DND-41 (cell line): ENCODE data around the gene OR5B21.

ENCODE experiments used
- ATAC-seq: fragments of 200-7000 bp; cut with Tn5 transposase; 3 replicates; pipeline ENCODE4 v1.9.1; 2021; ENCODE audit warnings: low read depth; ENCODE audit not compliant: insufficient read depth
- DNase-seq: peaks from one replicate; pipeline ENCODE4 v3.0.0-alpha.2; 2020
- H2AFZ ChIP-seq: 2 replicates; pipeline ENCODE4 v1.6.0; 2012; ENCODE audit warnings: low read depth, low read length
- H3K27ac ChIP-seq: 2 replicates; pipeline ENCODE4 v1.5.1; 2012; ENCODE audit warnings: low read length, inconsistent platforms
- H3K27me3 ChIP-seq: fragments of 200-600 bp; sonication (generic); 2 replicates; pipeline ENCODE4 v1.6.0; 2012; ENCODE audit warnings: low read length, mild to moderate bottlenecking, inconsistent platforms; ENCODE audit not compliant: insufficient read depth, poor library complexity
- H3K36me3 ChIP-seq: 2 replicates; pipeline ENCODE4 v1.5.1; 2012; ENCODE audit warnings: low read length, inconsistent platforms; ENCODE audit not compliant: insufficient read depth
- H3K4me1 ChIP-seq: 2 replicates; pipeline ENCODE4 v1.5.1; 2012; ENCODE audit warnings: mild to moderate bottlenecking, low read length; ENCODE audit not compliant: insufficient read depth
- H3K4me2 ChIP-seq: 2 replicates; pipeline ENCODE4 v1.6.0; 2012; ENCODE audit warnings: mild to moderate bottlenecking, moderate library complexity, low read length, inconsistent platforms; ENCODE audit not compliant: insufficient read depth
- H3K4me3 ChIP-seq, 2 experiments: fragments of 200-600 bp in 1 of 2; shearing (Covaris generic) in 1 of 2; 2 replicates each; pipeline ENCODE4 v1.5.1; 2012 to 2016; ENCODE audit warnings: inconsistent platforms in 2 of 2, low read length in 2 of 2, mild to moderate bottlenecking in 2 of 2, low read depth in 1 of 2, moderate library complexity in 1 of 2
- H3K79me2 ChIP-seq: 2 replicates; pipeline ENCODE4 v1.6.0; 2012; ENCODE audit warnings: low read length, inconsistent platforms; ENCODE audit not compliant: insufficient read depth
- H3K9ac ChIP-seq: 2 replicates; pipeline ENCODE4 v1.6.0; 2012; ENCODE audit warnings: low read depth, mild to moderate bottlenecking, inconsistent platforms, low read length, moderate library complexity
- H3K9me3 ChIP-seq: 2 replicates; pipeline ENCODE4 v1.5.1; 2012; ENCODE audit warnings: low read length, moderate library complexity, mild to moderate bottlenecking, inconsistent platforms; ENCODE audit not compliant: insufficient read depth, severe bottlenecking
- H4K20me1 ChIP-seq: 2 replicates; pipeline ENCODE4 v1.6.0; 2012; ENCODE audit warnings: low read length; ENCODE audit not compliant: insufficient read depth
- EZH2 ChIP-seq: IDR thresholded peaks from 3 replicates; pipeline ENCODE4 v1.6.1; 2012; ENCODE audit warnings: borderline replicate concordance, low read depth, mild to moderate bottlenecking, moderate library complexity, low read length, inconsistent platforms; ENCODE audit not compliant: severe bottlenecking
- TF ChIP-seq, protein P1 (sequence below): IDR thresholded peaks from 2 replicates; pipeline ENCODE4 v1.5.1; 2012; ENCODE audit warnings: borderline replicate concordance, low read length, moderate library complexity, mild to moderate bottlenecking; ENCODE audit not compliant: poor library complexity, severe bottlenecking; ENCODE audit errors: extremely low read depth

The OR5B21 gene

DNA sequence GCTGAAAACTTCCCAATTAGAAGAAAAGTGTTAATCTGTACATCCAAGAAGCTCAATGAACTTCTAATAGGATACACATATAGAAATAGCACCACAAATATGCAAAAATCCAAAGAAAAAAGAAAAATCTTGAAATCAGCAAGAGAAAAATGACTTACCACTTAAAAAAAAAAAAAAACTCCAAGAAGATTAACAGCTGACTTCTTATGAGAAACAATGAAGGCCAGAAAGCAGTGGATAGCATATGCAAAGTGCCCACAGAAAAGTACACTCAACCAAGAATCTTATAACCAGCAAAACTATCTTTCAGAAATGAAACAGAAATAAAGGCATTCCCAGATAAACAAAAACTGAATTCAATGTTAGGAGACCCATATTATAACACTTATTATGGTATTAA, 36.0 kb downstream of the OR5B21 start:
- H3K9me3 ChIP-seq, result peaks cover 7% of the 10 kb centered on the region
- no peaks in the 10 kb centered on the region for H3K27me3 ChIP-seq
- no peaks in the 10 kb centered on the region for H3K4me1 ChIP-seq
- DNase-seq (no peak), ATAC-seq (no peak)
- H3K79me2 ChIP-seq, result no peaks in the 10 kb centered on the region
- no peaks in the 10 kb centered on the region for H4K20me1 ChIP-seq
- H3K4me3 ChIP-seq, result no peak overlapping the region
- no peak overlapping the region for H3K4me2 ChIP-seq
- no peak overlapping the region for H3K9ac ChIP-seq
- H3K36me3 ChIP-seq, result no peaks in the 10 kb centered on the region
- H2AFZ ChIP-seq, result no peak overlapping the region
- TF ChIP-seq, protein P1, sequence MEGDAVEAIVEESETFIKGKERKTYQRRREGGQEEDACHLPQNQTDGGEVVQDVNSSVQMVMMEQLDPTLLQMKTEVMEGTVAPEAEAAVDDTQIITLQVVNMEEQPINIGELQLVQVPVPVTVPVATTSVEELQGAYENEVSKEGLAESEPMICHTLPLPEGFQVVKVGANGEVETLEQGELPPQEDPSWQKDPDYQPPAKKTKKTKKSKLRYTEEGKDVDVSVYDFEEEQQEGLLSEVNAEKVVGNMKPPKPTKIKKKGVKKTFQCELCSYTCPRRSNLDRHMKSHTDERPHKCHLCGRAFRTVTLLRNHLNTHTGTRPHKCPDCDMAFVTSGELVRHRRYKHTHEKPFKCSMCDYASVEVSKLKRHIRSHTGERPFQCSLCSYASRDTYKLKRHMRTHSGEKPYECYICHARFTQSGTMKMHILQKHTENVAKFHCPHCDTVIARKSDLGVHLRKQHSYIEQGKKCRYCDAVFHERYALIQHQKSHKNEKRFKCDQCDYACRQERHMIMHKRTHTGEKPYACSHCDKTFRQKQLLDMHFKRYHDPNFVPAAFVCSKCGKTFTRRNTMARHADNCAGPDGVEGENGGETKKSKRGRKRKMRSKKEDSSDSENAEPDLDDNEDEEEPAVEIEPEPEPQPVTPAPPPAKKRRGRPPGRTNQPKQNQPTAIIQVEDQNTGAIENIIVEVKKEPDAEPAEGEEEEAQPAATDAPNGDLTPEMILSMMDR, result no peak
- no peak for TF ChIP-seq EZH2
- H3K27ac ChIP-seq, result no peak overlapping the region

DNA sequence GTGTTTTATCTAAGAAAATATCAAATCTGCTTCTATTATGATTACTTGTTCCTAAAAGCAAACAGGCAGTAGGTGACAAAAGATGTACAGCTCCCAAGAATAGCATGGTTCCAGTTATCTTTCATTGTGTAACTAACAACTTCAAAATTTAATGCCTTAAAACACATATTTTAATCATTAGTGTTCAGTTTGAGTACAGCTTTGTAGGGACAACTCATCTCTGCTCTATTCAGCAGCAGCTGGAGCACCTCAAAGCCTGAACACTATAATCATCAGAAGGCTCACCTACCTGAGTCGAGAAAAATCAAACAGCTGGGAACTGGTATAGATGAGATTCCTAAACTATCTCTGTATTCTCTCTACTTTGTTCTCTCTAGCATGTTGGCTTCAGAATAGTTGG, 41.6 kb downstream of the OR5B21 start:
- no peak overlapping the region for H3K9ac ChIP-seq
- no peaks in the 10 kb centered on the region for H3K36me3 ChIP-seq
- H3K79me2 ChIP-seq, result no peaks in the 10 kb centered on the region
- no peak overlapping the region for H3K4me2 ChIP-seq
- no peaks in the 10 kb centered on the region for H3K9me3 ChIP-seq
- no peak for ATAC-seq
- DNase-seq, result no peak
- H3K4me1 ChIP-seq, result no peaks in the 10 kb centered on the region
- no peaks in the 10 kb centered on the region for H4K20me1 ChIP-seq
- no peaks in the 10 kb centered on the region for H3K27me3 ChIP-seq
- no peak overlapping the region for H2AFZ ChIP-seq
- H3K27ac ChIP-seq, result no peak overlapping the region
- H3K4me3 ChIP-seq, result no peak overlapping the region
- TF ChIP-seq, protein P1, result no peak
- no peak for TF ChIP-seq EZH2

DNA sequence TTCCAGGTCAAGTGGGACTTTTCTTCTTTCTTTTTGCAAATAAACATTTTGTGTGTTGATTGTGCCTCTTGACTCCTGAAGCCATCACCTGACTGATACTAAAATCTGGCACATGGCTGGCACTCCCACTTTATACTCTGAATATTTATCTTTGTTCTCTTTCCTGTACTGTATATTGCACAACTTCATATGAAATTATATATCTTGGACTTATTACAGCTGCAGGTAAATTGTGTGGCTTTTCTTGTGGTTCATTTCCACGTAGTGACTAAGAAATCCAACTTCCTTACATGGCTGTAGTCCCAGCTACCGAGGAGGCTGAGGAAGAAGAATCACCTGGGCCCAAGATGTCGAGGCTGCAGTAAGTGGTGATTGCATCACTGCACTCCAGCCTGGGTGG, 42.2 kb downstream of the OR5B21 start:
- no peaks in the 10 kb centered on the region for H3K27me3 ChIP-seq

More for the DNA sequence above, 42.2 kb downstream of the OR5B21 start:
- H3K36me3 ChIP-seq, result no peaks in the 10 kb centered on the region
- no peaks in the 10 kb centered on the region for H3K79me2 ChIP-seq
- DNase-seq (no peak), ATAC-seq (no peak)
- no peaks in the 10 kb centered on the region for H3K9me3 ChIP-seq
- H3K27ac ChIP-seq, result no peak overlapping the region
- TF ChIP-seq EZH2, result no peak
- TF ChIP-seq, protein P1, result no peak
- H3K4me1 ChIP-seq, result no peaks in the 10 kb centered on the region
- no peak overlapping the region for H3K4me2 ChIP-seq
- no peak overlapping the region for H3K4me3 ChIP-seq
- H3K9ac ChIP-seq, result no peak overlapping the region
- H4K20me1 ChIP-seq, result no peaks in the 10 kb centered on the region
- no peak overlapping the region for H2AFZ ChIP-seq
